Esophagus (tissue), 2 donors: ENCODE data around the gene ARMC9. TPM values are rescaled to one million over a fixed set of nuclear protein-coding genes. Genes with fewer than 3 reads are reported as not detected.

Experiments
- H3K27ac ChIP-seq, 2 donors: one replicate each; pipeline ENCODE4 v1.5.1; 2013; ENCODE audit warnings: low read depth in 2 of 2, mild to moderate bottlenecking in 2 of 2, inconsistent platforms in 1 of 2, low read length in 1 of 2, moderate library complexity in 1 of 2
- H3K27me3 ChIP-seq, 2 donors: one replicate each; pipeline ENCODE4 v1.6.1; 2013; ENCODE audit warnings: low read length in 2 of 2, control low read depth in 1 of 2, mild to moderate bottlenecking in 1 of 2; ENCODE audit not compliant: insufficient read depth in 2 of 2, control insufficient read depth in 1 of 2
- H3K36me3 ChIP-seq, 2 donors: one replicate each; pipeline ENCODE4 v1.6.1; 2013; ENCODE audit warnings: low read length in 1 of 2; ENCODE audit not compliant: control insufficient read depth in 2 of 2, insufficient read depth in 2 of 2
- H3K4me1 ChIP-seq, 2 donors: one replicate each; pipeline ENCODE4 v1.6.1; 2013; ENCODE audit warnings: low read length in 1 of 2; ENCODE audit not compliant: control insufficient read depth in 2 of 2, insufficient read depth in 2 of 2
- H3K4me3 ChIP-seq, 2 donors: one replicate each; pipeline ENCODE4 v1.5.1; 2013; ENCODE audit warnings: low read length in 2 of 2, mild to moderate bottlenecking in 2 of 2, low read depth in 1 of 2, moderate library complexity in 1 of 2
- H3K9me3 ChIP-seq, 2 donors: one replicate each; pipeline ENCODE4 v1.6.1; 2013; ENCODE audit warnings: mild to moderate bottlenecking in 2 of 2, low read depth in 1 of 2, low read length in 1 of 2, moderate library complexity in 1 of 2; ENCODE audit not compliant: control insufficient read depth in 2 of 2, insufficient read depth in 1 of 2
- WGBS, 2 donors: extraction: QIAGEN DNeasy Blood & Tissue Kit; methylation state at CpG; one replicate each; pipeline ENCODE4 v1.1.7; 2013; 5-methylcytosine and 5-hydroxymethylcytosine counted together
- polyA plus RNA-seq, 2 donors: library from polyadenylated mRNA; stranded (reverse); fragments of 200-250 nt; gene quantifications; one replicate each; pipeline ENCODE4 v1.2.3, GENCODE V29; 2013
- donor health status: healthy with polysubstance abuse.
- donor health status: Bipolar disorder and iron deficiency.

The ARMC9 gene
- polyA plus RNA-seq, 2 donors: 2.9 to 3.6 TPM

DNA sequence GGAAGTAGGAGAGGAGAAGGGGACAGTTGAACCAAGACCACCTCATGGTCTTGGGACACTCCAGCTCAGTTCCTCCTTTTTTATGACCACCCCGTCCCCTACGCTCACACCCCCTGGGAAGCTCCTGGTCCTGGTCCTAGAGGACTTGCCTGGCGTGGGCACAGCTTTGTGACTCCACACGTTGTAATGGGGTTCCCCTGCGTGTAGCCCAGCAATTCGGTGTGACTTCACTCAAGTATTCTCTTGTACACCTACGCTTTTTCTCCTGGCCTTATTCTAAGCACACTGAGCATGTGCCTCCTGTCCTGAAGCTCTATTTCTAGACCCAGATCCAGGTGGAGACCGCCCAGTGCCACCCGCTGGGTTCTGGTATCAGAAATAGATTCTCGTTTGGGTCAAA lies 161.0 kb downstream of the ARMC9 start:
- no peaks in the 10 kb centered on the region for H3K27me3 ChIP-seq
- no peak overlapping the region for H3K27ac ChIP-seq
- H3K36me3 ChIP-seq: peaks cover 0 to 3% of the 10 kb centered on the region in 2 donors
- H3K9me3 ChIP-seq: no peaks in the 10 kb centered on the region
- H3K4me1 ChIP-seq: peaks cover 0 to 2% of the 10 kb centered on the region in 2 donors
- WGBS, 2 donors: 92 to 95% methylated on average over 10 of the region's 10 CpGs
- H3K4me3 ChIP-seq: no peak overlapping the region

DNA sequence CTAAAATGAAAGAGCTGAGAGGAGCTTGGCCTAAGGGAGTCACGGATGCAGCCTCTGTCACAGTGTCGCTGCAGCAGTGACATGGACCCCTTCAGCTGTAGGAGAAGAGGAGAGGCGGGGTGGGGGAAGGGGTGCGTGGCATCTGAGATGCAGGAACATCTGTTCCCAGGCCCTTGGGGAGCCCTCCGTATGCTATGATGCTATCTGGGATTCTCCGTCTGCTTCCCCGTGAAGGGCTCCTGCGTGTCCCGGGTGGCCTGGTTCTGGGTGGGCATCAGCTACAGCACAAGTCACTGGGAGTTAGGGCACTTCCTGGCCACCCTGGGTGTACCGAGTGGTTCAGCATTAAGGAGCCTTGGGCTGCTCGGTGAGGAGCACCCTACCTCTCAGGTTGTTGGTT lies 161.5 kb downstream of the ARMC9 start:
- Histone ChIP-seq H3K36me3 (peaks cover 0 to 3% of the 10 kb centered on the region in 2 donors), H3K4me3 (no peak overlapping the region)
- 93 to 94% methylated on average over 11 of the region's 11 CpGs for WGBS, 2 donors

DNA sequence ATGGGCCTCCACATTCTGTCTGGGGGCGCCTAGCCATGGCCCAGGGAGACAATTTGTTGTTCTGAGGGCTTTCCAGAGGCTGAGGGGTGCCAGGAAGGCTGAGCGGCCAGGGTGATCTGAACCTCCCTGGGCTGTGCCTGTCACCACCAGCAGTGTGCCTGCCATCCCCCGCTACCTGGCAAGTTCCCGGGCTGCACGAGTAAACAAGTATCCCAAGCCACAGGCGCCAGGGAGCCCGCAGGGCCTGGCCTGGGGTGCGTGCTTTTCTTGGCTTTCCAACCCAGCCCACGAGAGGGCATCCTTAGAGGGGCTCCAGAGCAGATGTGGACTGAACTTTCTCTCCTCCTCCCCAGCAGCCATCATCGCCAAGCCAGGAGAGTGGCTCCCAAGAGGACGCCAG lies 162.0 kb downstream of the ARMC9 start:
- 90 to 92% methylated on average over 11 of the region's 11 CpGs for WGBS, 2 donors
- H3K4me1 ChIP-seq: peaks cover 0 to 2% of the 10 kb centered on the region in 2 donors
- no peak overlapping the region for H3K4me3 ChIP-seq
- H3K27ac ChIP-seq: no peak overlapping the region
- no peaks in the 10 kb centered on the region for H3K9me3 ChIP-seq
- peaks cover 0 to 3% of the 10 kb centered on the region in 2 donors for H3K36me3 ChIP-seq
- no peaks in the 10 kb centered on the region for H3K27me3 ChIP-seq

More for the DNA sequence above, 161.5 kb downstream of the ARMC9 start:
- peaks cover 0 to 2% of the 10 kb centered on the region in 2 donors for H3K4me1 ChIP-seq
- H3K27ac ChIP-seq: no peak overlapping the region
- H3K27me3 ChIP-seq: no peaks in the 10 kb centered on the region
- no peaks in the 10 kb centered on the region for H3K9me3 ChIP-seq

GRCh38 chr2:231360881-231361371 lies 162.5 kb downstream of the ARMC9 start:
- Histone ChIP-seq H3K9me3 (no peaks in the 10 kb centered on the region), H3K4me3 (no peak overlapping the region), H3K4me1 (peaks cover 0 to 2% of the 10 kb centered on the region in 2 donors), H3K36me3 (peaks cover 0 to 3% of the 10 kb centered on the region in 2 donors), H3K27ac (no peak overlapping the region), H3K27me3 (no peaks in the 10 kb centered on the region)
- 92 to 96% methylated on average over 13 of the region's 13 CpGs for WGBS, 2 donors

GRCh38 chr2:231361701-231362554 lies 163.5 kb downstream of the ARMC9 start:
- Histone ChIP-seq H3K27ac (no peak overlapping the region), H3K9me3 (no peaks in the 10 kb centered on the region), H3K4me1 (peaks cover 0 to 2% of the 10 kb centered on the region in 2 donors), H3K4me3 (no peak overlapping the region), H3K36me3 (peaks cover 0 to 3% of the 10 kb centered on the region in 2 donors), H3K27me3 (no peaks in the 10 kb centered on the region)
- WGBS, 2 donors: 78 to 82% methylated on average over 11 to 12 of the region's 12 CpGs

DNA sequence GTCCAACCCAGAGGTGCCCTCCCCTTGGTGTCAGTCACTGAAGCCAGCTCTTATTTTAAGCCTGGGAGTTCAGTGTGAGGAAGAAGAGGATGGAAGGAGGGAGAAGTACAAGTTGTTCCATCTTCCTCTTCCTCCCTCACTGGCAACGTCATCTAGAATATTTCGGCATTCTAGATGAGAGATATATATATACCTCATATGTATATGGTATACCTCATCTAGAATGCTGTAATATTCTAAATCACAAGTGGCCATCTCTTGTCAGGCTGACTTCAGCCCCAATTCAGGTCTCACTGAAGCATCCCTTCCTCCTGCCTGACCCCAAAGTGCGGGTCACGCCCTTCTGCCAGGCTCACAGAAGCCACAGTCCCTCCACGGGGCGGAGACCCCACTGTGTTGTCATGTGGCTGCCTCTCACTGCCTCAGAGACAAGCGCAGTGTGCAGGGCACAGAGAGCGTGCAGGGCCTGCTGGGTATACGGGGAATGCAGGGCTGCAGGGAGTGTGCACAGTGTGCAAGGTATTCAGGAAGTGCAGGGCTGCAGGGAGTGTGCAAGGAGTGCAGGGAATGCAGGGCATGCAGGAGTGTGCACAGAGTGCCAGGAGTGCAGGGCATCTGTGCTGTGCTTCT lies 164.2 kb downstream of the ARMC9 start:
- peaks cover 0 to 3% of the 10 kb centered on the region in 2 donors for H3K36me3 ChIP-seq
- no peak overlapping the region for H3K27ac ChIP-seq
- H3K27me3 ChIP-seq: no peaks in the 10 kb centered on the region
- no peaks in the 10 kb centered on the region for H3K9me3 ChIP-seq
- H3K4me3 ChIP-seq: no peak overlapping the region
- peaks cover 0 to 2% of the 10 kb centered on the region in 2 donors for H3K4me1 ChIP-seq
- 78 to 83% methylated on average over 9 of the region's 9 CpGs for WGBS, 2 donors

GRCh38 chr2:231364061-231364460 lies 165.6 kb downstream of the ARMC9 start:
- Histone ChIP-seq H3K27ac (no peak overlapping the region), H3K4me3 (no peak overlapping the region), H3K9me3 (no peaks in the 10 kb centered on the region), H3K4me1 (peaks cover 0 to 2% of the 10 kb centered on the region in 2 donors), H3K36me3 (peaks cover 0 to 3% of the 10 kb centered on the region in 2 donors), H3K27me3 (no peaks in the 10 kb centered on the region)
- WGBS, 2 donors: 87 to 89% methylated on average over 5 of the region's 5 CpGs

GRCh38 chr2:231364961-231365810 lies 166.8 kb downstream of the ARMC9 start:
- Histone ChIP-seq H3K36me3 (peaks cover 0 to 3% of the 10 kb centered on the region in 2 donors), H3K4me3 (no peak overlapping the region), H3K4me1 (peaks cover 0 to 2% of the 10 kb centered on the region in 2 donors), H3K9me3 (no peaks in the 10 kb centered on the region), H3K27me3 (no peaks in the 10 kb centered on the region), H3K27ac (no peak overlapping the region)
- 52 to 65% methylated on average over 22 of the region's 22 CpGs for WGBS, 2 donors

DNA sequence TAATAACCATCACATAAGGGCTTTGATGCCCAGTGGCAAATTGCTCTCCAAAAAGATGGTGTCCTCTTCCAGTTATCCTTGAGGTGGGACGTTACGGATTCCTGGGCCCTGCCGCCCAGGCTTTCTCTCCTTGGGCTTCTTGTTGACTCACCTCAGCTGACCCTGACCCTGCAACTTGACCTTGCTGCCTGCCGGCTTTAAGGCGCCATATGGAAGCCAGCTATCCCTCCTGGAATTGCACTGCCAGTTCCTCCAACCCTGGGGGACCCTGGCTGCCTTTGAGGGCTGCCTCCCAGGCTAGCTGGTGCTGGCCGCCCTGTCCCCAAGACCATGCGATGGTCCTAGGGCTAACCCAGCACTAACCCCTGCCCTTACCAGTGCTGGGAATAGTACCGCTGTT lies 168.7 kb downstream of the ARMC9 start:
- Histone ChIP-seq H3K4me1 (peaks cover 0 to 2% of the 10 kb centered on the region in 2 donors), H3K4me3 (no peak overlapping the region), H3K27me3 (no peaks in the 10 kb centered on the region), H3K27ac (no peak overlapping the region), H3K36me3 (no peaks in the 10 kb centered on the region), H3K9me3 (no peaks in the 10 kb centered on the region)
- WGBS, 2 donors: 88 to 96% methylated on average over 8 of the region's 8 CpGs
